HepG2 (cell line): ENCODE results near the gene CD180. TPM values are rescaled to one million over a fixed set of nuclear protein-coding genes. Genes with fewer than 3 reads are reported as not detected.

Source experiments
- ATAC-seq: fragments of 200-7000 bp; cut with Tn5 transposase; 3 replicates; pipeline ENCODE4 v1.9.1; 2020; ENCODE audit warnings: mild to moderate bottlenecking, moderate library complexity
- BruUV-seq: library from RNA; stranded (reverse); fragments of 400-500 nt; replicated peaks from 2 replicates; lab custom pipeline; 2021; lab: Mats Ljungman, UMichigan
- CTCF ChIA-PET: fragments of 300-600 bp; formaldehyde crosslinking; extraction: SDS; loops from one replicate; lab custom pipeline; 2021; ENCODE audit warnings: low total read pairs, inconsistent platforms, low intra/inter-chr PET ratio; lab: Yijun Ruan, JAX
- POLR2A ChIA-PET: fragments of 350-600 bp; sonication (Branson Sonifier 250); formaldehyde crosslinking; loops from one replicate; lab custom pipeline; 2020; ENCODE audit warnings: antibody characterized with exemption, inconsistent platforms; lab: Yijun Ruan, JAX
- DNase-seq: peaks from one replicate; pipeline ENCODE4 v3.0.0-alpha.2; 2015; ENCODE audit warnings: low spot score
- FAIRE-seq: peaks from 3 replicates; lab custom pipeline; 2011; peaks lifted over from hg19 to GRCh38; lab: Jason Lieb, UNC
- H2AFZ ChIP-seq: one replicate; pipeline ENCODE4 v1.6.1; 2011; ENCODE audit warnings: low read length, inconsistent platforms
- H3K27ac ChIP-seq: fragments of 300-600 bp; 3 replicates; pipeline ENCODE4 v1.8.0; 2011; ENCODE audit warnings: mixed run types, mild to moderate bottlenecking, mixed read lengths, low read length, inconsistent platforms; ENCODE audit not compliant: insufficient read depth; ENCODE audit errors: extremely low read length
- H3K27me3 ChIP-seq, 2 experiments: fragments of 200-600 bp in 1 of 2; 2 replicates in 1 of 2; 3 replicates in 1 of 2; pipeline versions ENCODE4 v1.6.0 to v1.8.0; 2011; ENCODE audit warnings: low read length in 2 of 2, mild to moderate bottlenecking in 2 of 2, moderate library complexity in 2 of 2, inconsistent platforms in 1 of 2; ENCODE audit not compliant: insufficient read depth in 2 of 2, control insufficient read depth in 1 of 2
- H3K36me3 ChIP-seq, 2 experiments: fragments of 200-600 bp in 1 of 2; replicated peaks in 1 of 2; 2 replicates in 1 of 2; 3 replicates in 1 of 2; pipeline versions ENCODE4 v1.5.1 to v1.8.0; 2011; ENCODE audit warnings: low read length in 2 of 2, inconsistent platforms in 1 of 2; ENCODE audit not compliant: insufficient read depth in 2 of 2, control insufficient read depth in 1 of 2
- H3K4me1 ChIP-seq: 2 replicates; pipeline ENCODE4 v1.5.1; 2012; ENCODE audit warnings: low read length, inconsistent platforms; ENCODE audit not compliant: insufficient read depth
- H3K4me2 ChIP-seq: 2 replicates; pipeline ENCODE4 v1.6.0; 2011; ENCODE audit warnings: low read depth, low read length, inconsistent platforms
- H3K4me3 ChIP-seq, 3 experiments: fragments of 200-600 bp in 1 of 3; sonication (generic), shearing (Covaris generic) in 1 of 3; replicated peaks in 1 of 3; 2 replicates each; pipeline ENCODE4 v1.5.1; 2011 to 2016; ENCODE audit warnings: low read length in 3 of 3, inconsistent platforms in 2 of 3, low read depth in 2 of 3, mild to moderate bottlenecking in 2 of 3, control low read depth in 1 of 3, mixed read lengths in 1 of 3; ENCODE audit not compliant: insufficient read depth in 1 of 3
- H3K79me2 ChIP-seq: one replicate; pipeline ENCODE4 v1.6.1; 2011; ENCODE audit warnings: low read length, inconsistent platforms; ENCODE audit not compliant: insufficient read depth
- H3K9ac ChIP-seq: 2 replicates; pipeline ENCODE4 v1.6.0; 2011; ENCODE audit warnings: mild to moderate bottlenecking, low read depth, low read length, inconsistent platforms; ENCODE audit not compliant: insufficient read depth
- H3K9me3 ChIP-seq: 2 replicates; pipeline ENCODE4 v1.5.1; 2012; ENCODE audit warnings: mild to moderate bottlenecking, low read length
- H4K20me1 ChIP-seq: 2 replicates; pipeline ENCODE4 v1.6.0; 2011; ENCODE audit warnings: inconsistent platforms, mild to moderate bottlenecking, low read length, moderate library complexity; ENCODE audit not compliant: insufficient read depth
- FOXC1 ChIP-seq: sonication (generic); formaldehyde crosslinking; IDR thresholded peaks from 2 replicates; pipeline ENCODE4 v1.8.0; 2022; ENCODE audit warnings: mild to moderate bottlenecking, missing genetic modification reagents, borderline replicate concordance
- MAFF ChIP-seq: IDR thresholded peaks from 2 replicates; pipeline ENCODE4 v1.6.1; 2011; ENCODE audit warnings: low read depth, low read length, improper control_type of control experiment
- MAFK ChIP-seq, 2 experiments: IDR thresholded peaks in 1 of 2; conservative IDR thresholded peaks in 1 of 2; 2 replicates each; pipeline ENCODE4 v1.6.1; 2011; ENCODE audit warnings: improper control_type of control experiment in 2 of 2, low read length in 2 of 2
- NR2C2 ChIP-seq: sonication (generic); formaldehyde crosslinking; IDR thresholded peaks from 2 replicates; pipeline ENCODE4 v1.4.0; 2020; ENCODE audit warnings: missing genetic modification reagents, mild to moderate bottlenecking, moderate library complexity, borderline replicate concordance
- RAD21 ChIP-seq: fragments of 450-650 bp; formaldehyde crosslinking; IDR thresholded peaks from 2 replicates; pipeline ENCODE4 v1.5.0; 2020; ENCODE audit warnings: mild to moderate bottlenecking
- ZFAT ChIP-seq: sonication (generic); formaldehyde crosslinking; conservative IDR thresholded peaks from 2 replicates; pipeline ENCODE4 v1.8.1; 2023; ENCODE audit warnings: missing genetic modification reagents, inconsistent platforms
- ZNF296 ChIP-seq: sonication (generic); formaldehyde crosslinking; conservative IDR thresholded peaks from 2 replicates; pipeline ENCODE4 v1.5.0; 2020; ENCODE audit warnings: mild to moderate bottlenecking, missing genetic modification reagents
- ZNF790 ChIP-seq: sonication (generic); formaldehyde crosslinking; IDR thresholded peaks from 2 replicates; pipeline ENCODE4 v1.8.0; 2022; ENCODE audit warnings: missing genetic modification reagents, mild to moderate bottlenecking, borderline replicate concordance
- ZSCAN22 ChIP-seq: sonication (generic); formaldehyde crosslinking; IDR thresholded peaks from 2 replicates; pipeline ENCODE4 v1.4.0; 2020; ENCODE audit warnings: mild to moderate bottlenecking, missing genetic modification reagents
- whole genome bisulfite sequencing: methylation state at CpG from one replicate; pipeline ENCODE4 v1.1.6; 2017; ENCODE audit warnings: low lambda C conversion rate; 5-methylcytosine and 5-hydroxymethylcytosine counted together
- in situ Hi-C: cut with HindIII; loops from 2 replicates; pipeline ENCODE4 v1.10.0; 2017; ENCODE audit warnings: low pct_unique_long_range_greater_than_20kb; ENCODE audit not compliant: extremely low pct_ligation_motif_present
- intact Hi-C: fragments of 100-400 bp; cut with micrococcal nuclease; formaldehyde crosslinking; loops from one replicate; pipeline ENCODE4 v1.10.0; 2022; ENCODE audit not compliant: unreplicated experiment
- polyA plus RNA-seq, 8 experiments: library from polyadenylated mRNA; depleted of rRNA in 3 of 8; stranded (reverse) in 7 of 8; unstranded in 1 of 8; fragments of >200 nt; fragmentation: Illumina TruSeq in 4 of 8; extraction: Trizol in 4 of 8; gene quantifications; 2 replicates each; pipeline versions ENCODE4 v1.2.1 to v1.2.3, GENCODE V29; 2011 to 2016; ENCODE audit warnings: low read depth in 4 of 8, missing spikeins in 1 of 8, mixed read lengths in 1 of 8; ENCODE audit not compliant: insufficient read depth in 1 of 8
- total RNA-seq, 5 experiments: library from RNA; depleted of rRNA; stranded (reverse); fragments of >200 nt; fragmentation: Illumina TruSeq; extraction: Trizol; gene quantifications; 2 replicates each; pipeline ENCODE4 v1.2.3, GENCODE V29; 2016; ENCODE audit warnings: low read depth in 1 of 5
- TF ChIP-seq, protein P1 (sequence below): sonication (generic); formaldehyde crosslinking; IDR thresholded peaks from 2 replicates; pipeline ENCODE4 v1.9.0; 2021; ENCODE audit warnings: mild to moderate bottlenecking, missing genetic modification reagents

CD180 gene
- total and polyA plus RNA-seq, 2 of the 13 experiments (the other 11 are each of a cell fraction or from before 2014, with no cell fraction given): not detected

DNA sequence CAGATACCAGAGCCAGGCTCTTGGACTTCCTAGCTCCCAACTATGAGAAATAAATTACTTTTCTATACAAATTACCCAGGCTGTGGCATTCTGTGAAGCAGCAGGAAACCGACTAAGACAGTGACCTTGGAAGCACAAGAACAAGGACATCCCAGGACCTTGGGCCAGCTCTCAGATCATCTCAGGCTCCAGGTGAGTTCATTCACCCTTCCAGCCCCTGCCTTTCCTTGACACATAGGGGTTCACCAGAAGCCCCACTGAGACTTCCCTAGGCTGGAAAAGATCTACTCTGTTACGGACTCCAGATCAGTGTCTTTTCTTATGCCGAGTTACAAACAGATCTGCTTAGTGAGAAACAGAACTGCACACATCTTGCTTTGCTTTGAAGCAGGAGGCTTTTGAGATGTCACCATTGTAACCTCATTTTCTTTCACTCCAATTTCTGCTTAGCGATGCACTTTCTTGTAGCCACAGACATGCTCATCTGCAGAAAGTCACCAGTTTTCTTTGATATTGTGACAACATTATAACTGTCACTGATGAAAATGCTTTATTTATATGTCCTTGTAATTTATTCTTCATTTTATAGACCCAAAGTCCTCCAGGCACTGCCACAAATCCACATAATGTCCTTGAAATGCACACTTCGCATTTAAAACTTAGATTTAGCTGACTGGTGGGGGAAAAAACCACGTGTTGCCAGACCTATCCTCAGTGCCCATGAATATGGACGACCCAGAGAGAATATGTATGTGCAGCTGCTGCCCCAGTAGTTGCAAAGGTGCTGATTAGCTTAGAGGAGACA, 8.1 kb downstream of the CD180 start:
- Histone ChIP-seq H3K4me2 (no peak overlapping the region), H2AFZ (no peak overlapping the region), H3K79me2 (no peaks in the 10 kb centered on the region), H3K27ac (no peak overlapping the region), H3K4me1 (no peaks in the 10 kb centered on the region), H3K36me3 (no peaks in the 10 kb centered on the region), H4K20me1 (no peaks in the 10 kb centered on the region), H3K9ac (no peak overlapping the region), H3K9me3 (no peaks in the 10 kb centered on the region), H3K4me3 (no peak overlapping the region), H3K27me3 (no peaks in the 10 kb centered on the region; a peak in 2 of 5 replicates)
- ATAC-seq: no peak
- ChIA-PET POLR2A (no interaction called here), CTCF (no interaction called here)
- intact Hi-C loops (no loop called here), in situ Hi-C loops (no loop called here)
- BruUV-seq: no TSS peak
- DNase-seq: no peak
- no peak for FAIRE-seq
- TF ChIP-seq MAFK (conservative IDR thresholded peaks at IDR 0.05 in 1 of 2, IDR thresholded peaks at IDR 0.05 in 1 of 2; ENCODE audit: low read length in 2 of 2) (peak; percentile 62 to 82; a peak in 3 of 4 replicates), MAFF (peak; percentile 29; the same call in 1 of the 2 replicates), ZSCAN22 (no peak), NR2C2 (CRISPR knock-in tag) (no peak)
- WGBS: 33% methylated on average over 7 of the region's 7 CpGs

DNA sequence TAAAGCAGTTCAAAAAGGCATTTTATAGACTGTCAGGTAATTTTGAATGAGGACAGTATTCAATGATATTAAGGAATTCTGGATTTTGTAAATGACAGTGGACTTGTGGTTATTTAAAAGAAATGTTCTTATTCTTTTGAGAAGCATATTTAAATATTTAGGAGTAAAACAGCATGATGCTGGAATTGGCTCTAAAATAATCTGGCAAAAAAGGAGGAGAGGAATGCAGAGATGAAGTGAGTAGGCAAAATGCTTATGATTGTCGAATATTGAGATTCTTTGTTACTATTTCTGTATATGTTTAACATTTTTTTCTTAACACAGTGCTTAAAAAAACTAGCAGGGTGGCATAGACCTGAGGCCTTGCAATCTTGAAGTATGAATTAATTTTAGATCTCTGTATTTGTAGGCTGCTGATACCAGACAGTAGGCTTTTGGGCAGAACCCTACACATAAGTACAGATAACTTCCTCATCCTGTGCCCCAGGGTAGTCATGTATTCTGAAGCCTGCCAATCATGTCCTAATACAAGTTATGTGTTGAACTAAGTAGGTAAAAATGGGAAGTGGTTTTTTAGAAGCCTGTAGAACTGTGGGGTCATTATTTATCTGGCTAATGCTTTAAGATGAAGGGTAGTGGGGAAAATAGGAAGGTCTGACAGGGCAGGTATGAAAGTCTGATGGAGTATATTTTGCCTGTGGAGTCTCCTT, 9.4 kb downstream of the CD180 start:
- H4K20me1 ChIP-seq: no peaks in the 10 kb centered on the region
- no peak overlapping the region for H3K4me2 ChIP-seq
- intact Hi-C loops (no loop called here), in situ Hi-C loops (no loop called here)
- H3K79me2 ChIP-seq: no peaks in the 10 kb centered on the region
- FAIRE-seq (no peak), ATAC-seq (no peak), DNase-seq (no peak)
- no TSS peak for BruUV-seq
- H3K9me3 ChIP-seq: no peaks in the 10 kb centered on the region
- no peak overlapping the region for H2AFZ ChIP-seq
- H3K27ac ChIP-seq: no peak overlapping the region
- ChIA-PET CTCF (no interaction called here), POLR2A (no interaction called here)
- H3K36me3 ChIP-seq: no peaks in the 10 kb centered on the region
- H3K4me1 ChIP-seq: no peaks in the 10 kb centered on the region
- no peak overlapping the region for H3K4me3 ChIP-seq
- no peak overlapping the region for H3K9ac ChIP-seq
- no peaks in the 10 kb centered on the region; a peak in 2 of 5 replicates for H3K27me3 ChIP-seq
- WGBS: 0% methylated on average over 1 of the region's 1 CpG
- TF ChIP-seq ZFAT (no peak), FOXC1 (no peak), RAD21 (CRISPR knock-in tag) (no peak), ZNF790 (no peak), ZNF296 (no peak)
- TF ChIP-seq, protein P1, sequence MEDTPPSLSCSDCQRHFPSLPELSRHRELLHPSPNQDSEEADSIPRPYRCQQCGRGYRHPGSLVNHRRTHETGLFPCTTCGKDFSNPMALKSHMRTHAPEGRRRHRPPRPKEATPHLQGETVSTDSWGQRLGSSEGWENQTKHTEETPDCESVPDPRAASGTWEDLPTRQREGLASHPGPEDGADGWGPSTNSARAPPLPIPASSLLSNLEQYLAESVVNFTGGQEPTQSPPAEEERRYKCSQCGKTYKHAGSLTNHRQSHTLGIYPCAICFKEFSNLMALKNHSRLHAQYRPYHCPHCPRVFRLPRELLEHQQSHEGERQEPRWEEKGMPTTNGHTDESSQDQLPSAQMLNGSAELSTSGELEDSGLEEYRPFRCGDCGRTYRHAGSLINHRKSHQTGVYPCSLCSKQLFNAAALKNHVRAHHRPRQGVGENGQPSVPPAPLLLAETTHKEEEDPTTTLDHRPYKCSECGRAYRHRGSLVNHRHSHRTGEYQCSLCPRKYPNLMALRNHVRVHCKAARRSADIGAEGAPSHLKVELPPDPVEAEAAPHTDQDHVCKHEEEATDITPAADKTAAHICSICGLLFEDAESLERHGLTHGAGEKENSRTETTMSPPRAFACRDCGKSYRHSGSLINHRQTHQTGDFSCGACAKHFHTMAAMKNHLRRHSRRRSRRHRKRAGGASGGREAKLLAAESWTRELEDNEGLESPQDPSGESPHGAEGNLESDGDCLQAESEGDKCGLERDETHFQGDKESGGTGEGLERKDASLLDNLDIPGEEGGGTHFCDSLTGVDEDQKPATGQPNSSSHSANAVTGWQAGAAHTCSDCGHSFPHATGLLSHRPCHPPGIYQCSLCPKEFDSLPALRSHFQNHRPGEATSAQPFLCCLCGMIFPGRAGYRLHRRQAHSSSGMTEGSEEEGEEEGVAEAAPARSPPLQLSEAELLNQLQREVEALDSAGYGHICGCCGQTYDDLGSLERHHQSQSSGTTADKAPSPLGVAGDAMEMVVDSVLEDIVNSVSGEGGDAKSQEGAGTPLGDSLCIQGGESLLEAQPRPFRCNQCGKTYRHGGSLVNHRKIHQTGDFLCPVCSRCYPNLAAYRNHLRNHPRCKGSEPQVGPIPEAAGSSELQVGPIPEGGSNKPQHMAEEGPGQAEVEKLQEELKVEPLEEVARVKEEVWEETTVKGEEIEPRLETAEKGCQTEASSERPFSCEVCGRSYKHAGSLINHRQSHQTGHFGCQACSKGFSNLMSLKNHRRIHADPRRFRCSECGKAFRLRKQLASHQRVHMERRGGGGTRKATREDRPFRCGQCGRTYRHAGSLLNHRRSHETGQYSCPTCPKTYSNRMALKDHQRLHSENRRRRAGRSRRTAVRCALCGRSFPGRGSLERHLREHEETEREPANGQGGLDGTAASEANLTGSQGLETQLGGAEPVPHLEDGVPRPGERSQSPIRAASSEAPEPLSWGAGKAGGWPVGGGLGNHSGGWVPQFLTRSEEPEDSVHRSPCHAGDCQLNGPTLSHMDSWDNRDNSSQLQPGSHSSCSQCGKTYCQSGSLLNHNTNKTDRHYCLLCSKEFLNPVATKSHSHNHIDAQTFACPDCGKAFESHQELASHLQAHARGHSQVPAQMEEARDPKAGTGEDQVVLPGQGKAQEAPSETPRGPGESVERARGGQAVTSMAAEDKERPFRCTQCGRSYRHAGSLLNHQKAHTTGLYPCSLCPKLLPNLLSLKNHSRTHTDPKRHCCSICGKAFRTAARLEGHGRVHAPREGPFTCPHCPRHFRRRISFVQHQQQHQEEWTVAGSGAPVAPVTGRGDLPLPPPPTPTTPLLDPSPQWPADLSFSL (CRISPR knock-in tag): no peak
